Kidney epithelial cell (primary cell): ENCODE measurements around the gene EXOC6B. TPM values are rescaled to one million over a fixed set of nuclear protein-coding genes. Genes with fewer than 3 reads are reported as not detected.

Experiments
- DNase-seq: peaks from one replicate; pipeline ENCODE4 v3.0.0-alpha.2; 2010; ENCODE audit warnings: low read depth
- H3K27me3 ChIP-seq: 2 replicates; pipeline ENCODE4 v1.6.0; 2011; ENCODE audit warnings: low read length; ENCODE audit not compliant: control insufficient read depth, insufficient read depth
- H3K36me3 ChIP-seq: 2 replicates; pipeline ENCODE4 v1.5.1; 2011; ENCODE audit warnings: low read length; ENCODE audit not compliant: control insufficient read depth, insufficient read depth
- H3K4me3 ChIP-seq: 2 replicates; pipeline ENCODE4 v1.5.1; 2011; ENCODE audit warnings: low read depth, mild to moderate bottlenecking, control low read depth, low read length
- total RNA-seq: library from RNA; depleted of rRNA; stranded (reverse); fragments of >200 nt; gene quantifications from 2 replicates; pipeline ENCODE4 v1.2.3, GENCODE V29; 2015
- TF ChIP-seq, protein P1 (sequence below): IDR thresholded peaks from 2 replicates; pipeline ENCODE4 v1.5.1; 2011; ENCODE audit warnings: mild to moderate bottlenecking, moderate library complexity, low read length, control low read depth, inconsistent platforms; ENCODE audit not compliant: insufficient read depth, poor library complexity, severe bottlenecking

The EXOC6B gene
- total RNA-seq, 1 donor from 2014 or later = 21.8 TPM

DNA sequence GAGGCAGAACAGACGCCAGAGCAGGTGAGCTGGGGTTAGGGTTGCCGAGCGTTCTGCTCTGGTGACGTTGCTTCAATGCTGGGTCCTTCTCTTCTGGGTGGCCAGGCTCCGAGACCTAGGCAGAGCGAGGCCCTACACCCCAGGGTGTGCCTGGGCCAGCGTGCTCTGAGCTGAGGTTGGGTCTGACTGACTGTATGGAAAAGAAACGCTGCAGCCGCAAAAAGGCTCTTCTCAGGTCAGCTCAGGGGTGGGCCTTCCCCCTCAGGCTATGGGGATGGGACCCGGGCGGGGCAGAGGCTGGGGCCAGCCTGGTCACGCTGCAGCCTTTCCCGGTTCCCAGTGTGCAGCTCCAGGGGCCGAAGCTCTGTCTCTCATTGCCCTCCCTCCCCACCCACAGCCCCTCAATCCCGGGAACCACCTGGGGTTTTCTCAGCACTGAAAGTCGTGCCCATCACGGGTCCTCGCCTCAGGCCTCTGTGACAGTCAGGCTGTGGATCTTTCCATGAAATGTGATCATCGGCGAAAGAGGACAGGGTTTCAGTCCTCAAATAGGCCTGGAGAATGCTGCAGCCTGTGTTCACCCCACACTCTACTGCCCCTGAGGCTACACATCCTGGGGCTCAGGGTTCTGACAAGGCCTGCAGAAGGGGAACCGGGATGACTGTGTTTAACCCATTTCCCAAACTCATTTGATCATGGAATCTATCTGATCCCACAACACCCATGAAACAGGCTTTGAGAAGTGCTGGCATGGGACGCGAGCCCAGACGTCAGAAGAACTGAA lies 697.6 kb downstream of the EXOC6B start:
- Histone ChIP-seq H3K4me3 (no peak overlapping the region), H3K36me3 (no peaks in the 10 kb centered on the region), H3K27me3 (peaks cover 31% of the 10 kb centered on the region)
- no peak for DNase-seq
- TF ChIP-seq, protein P1, sequence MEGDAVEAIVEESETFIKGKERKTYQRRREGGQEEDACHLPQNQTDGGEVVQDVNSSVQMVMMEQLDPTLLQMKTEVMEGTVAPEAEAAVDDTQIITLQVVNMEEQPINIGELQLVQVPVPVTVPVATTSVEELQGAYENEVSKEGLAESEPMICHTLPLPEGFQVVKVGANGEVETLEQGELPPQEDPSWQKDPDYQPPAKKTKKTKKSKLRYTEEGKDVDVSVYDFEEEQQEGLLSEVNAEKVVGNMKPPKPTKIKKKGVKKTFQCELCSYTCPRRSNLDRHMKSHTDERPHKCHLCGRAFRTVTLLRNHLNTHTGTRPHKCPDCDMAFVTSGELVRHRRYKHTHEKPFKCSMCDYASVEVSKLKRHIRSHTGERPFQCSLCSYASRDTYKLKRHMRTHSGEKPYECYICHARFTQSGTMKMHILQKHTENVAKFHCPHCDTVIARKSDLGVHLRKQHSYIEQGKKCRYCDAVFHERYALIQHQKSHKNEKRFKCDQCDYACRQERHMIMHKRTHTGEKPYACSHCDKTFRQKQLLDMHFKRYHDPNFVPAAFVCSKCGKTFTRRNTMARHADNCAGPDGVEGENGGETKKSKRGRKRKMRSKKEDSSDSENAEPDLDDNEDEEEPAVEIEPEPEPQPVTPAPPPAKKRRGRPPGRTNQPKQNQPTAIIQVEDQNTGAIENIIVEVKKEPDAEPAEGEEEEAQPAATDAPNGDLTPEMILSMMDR = no peak

DNA sequence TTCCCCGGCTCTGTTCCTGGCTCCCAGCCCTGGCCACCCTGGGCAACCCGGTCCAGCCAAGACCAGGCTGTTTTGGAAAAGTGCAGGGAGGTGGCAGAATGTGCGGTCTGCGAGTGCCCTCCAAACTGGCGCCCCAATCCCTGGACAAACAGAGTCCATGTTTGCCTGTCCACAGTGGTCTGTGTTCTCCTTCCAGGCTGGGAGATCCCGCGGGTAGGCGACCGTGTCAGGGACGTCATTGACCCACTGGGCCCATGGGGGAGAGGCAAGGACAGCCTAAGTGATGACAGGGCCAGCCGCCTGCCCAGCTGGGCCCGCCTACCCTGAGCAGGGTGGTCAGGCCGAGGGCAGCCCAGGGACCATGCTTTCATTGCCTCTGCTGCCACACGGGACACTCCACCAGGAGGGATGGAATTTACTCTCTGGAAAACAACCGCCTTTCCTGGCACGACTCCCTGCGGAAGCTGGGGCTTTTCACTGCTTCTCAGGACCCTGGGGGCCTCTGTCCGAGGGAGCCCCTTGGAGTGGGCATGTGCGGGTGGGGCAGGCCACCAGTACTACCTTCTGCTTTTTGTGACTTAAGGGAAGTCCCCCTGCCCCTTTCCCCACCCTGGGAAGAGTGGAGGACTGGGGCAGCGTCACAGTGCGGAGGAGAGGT lies 698.3 kb downstream of the EXOC6B start:
- TF ChIP-seq, protein P1 = no peak
- Histone ChIP-seq H3K27me3 (peaks cover 31% of the 10 kb centered on the region), H3K36me3 (no peaks in the 10 kb centered on the region), H3K4me3 (no peak overlapping the region)
- no peak for DNase-seq

DNA sequence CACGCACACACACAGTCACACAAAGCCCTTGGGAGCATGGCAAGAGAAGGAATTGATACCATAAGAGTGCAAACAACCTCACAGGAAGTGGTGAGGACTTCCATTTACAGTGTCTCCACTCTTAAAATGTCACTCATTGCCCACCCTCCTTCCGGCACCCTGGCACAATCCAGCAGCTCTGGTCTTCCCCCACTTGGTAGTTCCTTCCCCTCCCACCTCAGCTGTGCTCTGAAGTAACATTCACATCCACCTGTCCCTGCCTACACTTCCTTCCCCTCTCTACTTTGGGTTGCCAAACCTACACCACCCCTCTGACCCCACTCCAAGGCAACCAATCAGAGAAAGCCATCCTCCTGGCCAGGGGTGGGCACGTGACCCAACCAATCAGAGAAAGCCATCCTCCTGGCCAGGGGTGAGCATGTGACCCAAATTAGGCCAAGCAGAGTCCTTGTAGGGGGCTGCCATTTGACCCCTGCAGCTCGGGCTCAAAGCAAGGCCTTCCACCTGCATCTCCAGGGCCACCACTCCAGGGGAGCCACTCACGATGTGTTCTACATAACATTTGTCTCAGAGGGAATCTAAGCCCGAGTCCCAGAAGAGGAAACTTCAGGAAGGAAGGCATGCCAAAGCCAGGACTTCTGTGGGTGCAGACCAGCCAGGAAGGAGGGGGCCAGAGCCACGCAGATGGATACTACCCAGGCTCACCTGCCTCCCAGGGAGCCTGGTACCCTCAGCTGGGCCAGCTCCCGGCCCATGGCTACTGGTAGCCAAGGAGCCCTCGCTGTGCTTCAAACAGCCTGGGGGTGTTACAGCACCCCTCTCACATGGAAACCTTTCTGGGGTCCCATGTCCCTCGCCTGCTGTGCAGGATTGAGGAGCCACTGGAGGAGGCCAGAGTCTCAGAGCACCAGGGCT lies 699.4 kb downstream of the EXOC6B start:
- TF ChIP-seq, protein P1 = no peak
- no peaks in the 10 kb centered on the region for H3K36me3 ChIP-seq
- H3K4me3 ChIP-seq = no peak overlapping the region
- DNase-seq = no peak
- H3K27me3 ChIP-seq = peaks cover 24% of the 10 kb centered on the region

Other genes starting within 250 kb of the EXOC6B start
- gene SPR, start 61.4 kb upstream of the EXOC6B start, total RNA-seq = 15.0 and 18.3 TPM in 2 replicates
- 1.7 and 2.6 TPM in 2 replicates for gene EMX1, start 91.5 kb upstream of the EXOC6B start, total RNA-seq
- 7.6 and 13.0 TPM in 2 replicates for gene SFXN5, start 245.7 kb upstream of the EXOC6B start, total RNA-seq